Measurements from ENCODE around the gene AFM. TPM values are rescaled to one million over a fixed set of nuclear protein-coding genes. Genes with fewer than 3 reads are reported as not detected.

Gene AFM
- total RNA-seq, 1 donor from 2014 or later = not detected

- TF ChIP-seq, protein P1, sequence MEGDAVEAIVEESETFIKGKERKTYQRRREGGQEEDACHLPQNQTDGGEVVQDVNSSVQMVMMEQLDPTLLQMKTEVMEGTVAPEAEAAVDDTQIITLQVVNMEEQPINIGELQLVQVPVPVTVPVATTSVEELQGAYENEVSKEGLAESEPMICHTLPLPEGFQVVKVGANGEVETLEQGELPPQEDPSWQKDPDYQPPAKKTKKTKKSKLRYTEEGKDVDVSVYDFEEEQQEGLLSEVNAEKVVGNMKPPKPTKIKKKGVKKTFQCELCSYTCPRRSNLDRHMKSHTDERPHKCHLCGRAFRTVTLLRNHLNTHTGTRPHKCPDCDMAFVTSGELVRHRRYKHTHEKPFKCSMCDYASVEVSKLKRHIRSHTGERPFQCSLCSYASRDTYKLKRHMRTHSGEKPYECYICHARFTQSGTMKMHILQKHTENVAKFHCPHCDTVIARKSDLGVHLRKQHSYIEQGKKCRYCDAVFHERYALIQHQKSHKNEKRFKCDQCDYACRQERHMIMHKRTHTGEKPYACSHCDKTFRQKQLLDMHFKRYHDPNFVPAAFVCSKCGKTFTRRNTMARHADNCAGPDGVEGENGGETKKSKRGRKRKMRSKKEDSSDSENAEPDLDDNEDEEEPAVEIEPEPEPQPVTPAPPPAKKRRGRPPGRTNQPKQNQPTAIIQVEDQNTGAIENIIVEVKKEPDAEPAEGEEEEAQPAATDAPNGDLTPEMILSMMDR (IDR thresholded peaks at IDR 0.05) = no peak
- DNase-seq (ENCODE audit: low spot score in 2 of 2) = no peak
- no peak overlapping the region for H3K27ac ChIP-seq
These were observed 10.8 kb upstream of the AFM start for GRCh38 chr4:73470728-73471127.

DNA sequence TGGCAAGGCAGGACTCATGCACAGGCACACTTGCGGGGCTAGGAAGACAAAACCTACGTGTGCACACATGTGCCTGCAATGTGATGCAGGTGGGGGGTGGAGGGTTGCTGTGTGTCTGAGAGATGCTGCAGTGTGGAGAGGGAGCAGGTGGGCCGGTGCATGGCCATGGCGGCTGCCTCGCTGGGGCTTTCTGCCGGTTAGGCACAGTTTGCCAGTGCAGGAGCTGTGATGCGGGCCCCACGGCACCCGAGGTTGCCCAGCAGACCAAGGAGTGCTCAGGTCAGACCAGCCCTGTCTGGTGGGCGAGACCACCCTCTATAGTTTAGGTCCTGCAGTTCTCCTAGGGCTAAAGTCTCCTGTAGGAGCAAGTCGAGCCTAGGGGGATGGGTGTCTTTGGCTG lies 4.4 kb upstream of the AFM start:
- Histone ChIP-seq H3K27me3 (no peaks in the 10 kb centered on the region), H3K4me3 (no peak overlapping the region), H3K27ac (no peak overlapping the region), H3K4me1 (no peaks in the 10 kb centered on the region), H3K9me3 (no peaks in the 10 kb centered on the region), H3K36me3 (no peaks in the 10 kb centered on the region)
- DNase-seq (ENCODE audit: low spot score in 2 of 2) = no peak
- intact Hi-C loops (cut with DNase I) = no loop called here
- TF ChIP-seq, protein P1 (IDR thresholded peaks at IDR 0.05) = no peak

More at GRCh38 chr4:73470728-73471127, 10.8 kb upstream of the AFM start:
- H3K4me3 ChIP-seq = no peak overlapping the region
- no peaks in the 10 kb centered on the region for H3K27me3 ChIP-seq
- no peaks in the 10 kb centered on the region for H3K4me1 ChIP-seq
- no peaks in the 10 kb centered on the region for H3K9me3 ChIP-seq
- intact Hi-C loops (cut with DNase I) = no loop called here
- no peaks in the 10 kb centered on the region for H3K36me3 ChIP-seq

GRCh38 chr4:73479323-73479722 lies 2.2 kb upstream of the AFM start:
- Histone ChIP-seq H3K4me3 (no peak overlapping the region), H3K27ac (no peak overlapping the region), H3K4me1 (no peaks in the 10 kb centered on the region), H3K27me3 (no peaks in the 10 kb centered on the region), H3K36me3 (no peaks in the 10 kb centered on the region), H3K9me3 (no peaks in the 10 kb centered on the region)
- no peak for DNase-seq (ENCODE audit: low spot score in 2 of 2)
- intact Hi-C loops (cut with DNase I) = no loop called here
- TF ChIP-seq, protein P1 (IDR thresholded peaks at IDR 0.05) = no peak

GRCh38 chr4:73485085-73485484 lies 3.5 kb downstream of the AFM start:
- TF ChIP-seq, protein P1 (IDR thresholded peaks at IDR 0.05) = no peak
- Histone ChIP-seq H3K27me3 (no peaks in the 10 kb centered on the region), H3K4me1 (no peaks in the 10 kb centered on the region), H3K27ac (no peak overlapping the region), H3K9me3 (no peaks in the 10 kb centered on the region), H3K36me3 (no peaks in the 10 kb centered on the region), H3K4me3 (no peak overlapping the region)
- intact Hi-C loops (cut with DNase I) = no loop called here
- DNase-seq (ENCODE audit: low spot score in 2 of 2) = no peak

GRCh38 chr4:73485596-73485995 lies 4.1 kb downstream of the AFM start:
- intact Hi-C loops (cut with DNase I) = no loop called here

More at GRCh38 chr4:73485596-73485995, 4.1 kb downstream of the AFM start:
- TF ChIP-seq, protein P1 (IDR thresholded peaks at IDR 0.05) = no peak
- Histone ChIP-seq H3K27ac (no peak overlapping the region), H3K9me3 (no peaks in the 10 kb centered on the region), H3K4me1 (no peaks in the 10 kb centered on the region), H3K4me3 (no peak overlapping the region), H3K36me3 (no peaks in the 10 kb centered on the region), H3K27me3 (no peaks in the 10 kb centered on the region)
- no peak for DNase-seq (ENCODE audit: low spot score in 2 of 2)

All from ascending aorta (tissue), 2 donors.